Measurements from ENCODE around the gene ANKS1A.

- TF ChIP-seq CTCF (IDR thresholded peaks at IDR 0.05) (no peak), POLR2AphosphoS5 (IDR thresholded peaks at IDR 0.05) (no peak), POLR2A (IDR thresholded peaks at IDR 0.05) (no peak)
These were observed 126.4 kb downstream of the ANKS1A start for GRCh38 chr6:35015476-35015875.
